Calu3 (cell line): ENCODE results near the gene DNAH9. TPM values are rescaled to one million over a fixed set of nuclear protein-coding genes. Genes with fewer than 3 reads are reported as not detected.
A peak's percentile ranks its signal among the peaks of the same experiment; 100 is the strongest.

Source experiments
- BruUV-seq: library from RNA; stranded (reverse); fragments of 400-500 nt; replicated peaks from 2 replicates; lab custom pipeline; 2021; lab: Mats Ljungman, UMichigan
- CTCF ChIA-PET: fragments of 300-600 bp; sonication (Branson Sonifier 250); formaldehyde crosslinking; loops from one replicate; lab custom pipeline; 2022; ENCODE audit warnings: antibody characterized with exemption; lab: Charles Lee
- DNase-seq: peaks from one replicate; pipeline ENCODE4 v3.0.0; 2022
- H3K27ac Mint-ChIP-seq: one replicate; pipeline ENCODE4 v1.8.0; 2022; ENCODE audit warnings: mixed read lengths; ENCODE audit not compliant: unreplicated experiment
- H3K27me3 Mint-ChIP-seq: one replicate; pipeline ENCODE4 v1.8.0; 2022; ENCODE audit warnings: mixed read lengths; ENCODE audit not compliant: unreplicated experiment
- H3K36me3 Mint-ChIP-seq: one replicate; pipeline ENCODE4 v1.8.0; 2022; ENCODE audit warnings: mild to moderate bottlenecking, moderate library complexity, mixed read lengths; ENCODE audit not compliant: insufficient read depth, unreplicated experiment
- H3K4me1 Mint-ChIP-seq: one replicate; pipeline ENCODE4 v1.8.0; 2022; ENCODE audit warnings: mild to moderate bottlenecking, low read depth, mixed read lengths; ENCODE audit not compliant: unreplicated experiment
- H3K4me3 Mint-ChIP-seq: one replicate; pipeline ENCODE4 v1.8.0; 2022; ENCODE audit warnings: mild to moderate bottlenecking, low read depth, moderate library complexity, mixed read lengths; ENCODE audit not compliant: unreplicated experiment
- H3K9me3 Mint-ChIP-seq: one replicate; pipeline ENCODE4 v1.8.0; 2022; ENCODE audit warnings: low read depth, mixed read lengths; ENCODE audit not compliant: unreplicated experiment
- intact Hi-C: fragments of 100-400 bp; cut with micrococcal nuclease; formaldehyde crosslinking; loops from one replicate; pipeline ENCODE4 v1.10.0; 2022; ENCODE audit not compliant: unreplicated experiment
- total RNA-seq: library from RNA; stranded (reverse); gene quantifications from 2 replicates; pipeline ENCODE4 v1.2.3, GENCODE V29; 2022
- TF ChIP-seq, protein P1 (sequence below): fragments of 200-600 bp; IDR thresholded peaks from one replicate; pipeline ENCODE4 v1.8.0; 2022; ENCODE audit warnings: antibody characterized with exemption; ENCODE audit not compliant: unreplicated experiment

The DNAH9 gene
- total RNA-seq, 1 experiment from 2014 or later = 0.19 TPM

DNA sequence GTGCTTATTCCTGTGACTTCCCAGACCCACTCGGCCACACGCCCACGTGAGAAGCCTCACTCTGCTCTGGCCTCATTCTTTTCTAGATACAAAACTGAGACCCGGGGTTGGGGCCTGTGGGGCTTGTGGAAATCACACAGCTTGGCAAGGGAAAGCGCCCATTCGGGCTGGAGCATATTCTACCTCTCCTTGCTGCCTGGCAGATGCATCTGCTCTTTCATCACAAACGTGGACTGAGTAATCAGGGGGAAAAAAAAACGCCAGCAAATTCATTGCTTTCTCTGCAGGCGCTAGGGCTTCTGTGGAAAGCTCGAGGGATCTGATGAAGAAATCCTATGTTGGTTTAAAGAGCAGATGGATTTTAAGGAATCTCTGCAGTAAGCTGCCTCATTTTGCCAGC, 44.4 kb downstream of the DNAH9 start:
- CTCF ChIA-PET = no interaction called here
- H3K27me3 Mint-ChIP-seq = no peaks in the 10 kb centered on the region
- no peaks in the 10 kb centered on the region for H3K4me1 Mint-ChIP-seq
- H3K9me3 Mint-ChIP-seq = peaks cover 2% of the 10 kb centered on the region
- no TSS peak for BruUV-seq
- H3K4me3 Mint-ChIP-seq = no peak overlapping the region
- TF ChIP-seq, protein P1, sequence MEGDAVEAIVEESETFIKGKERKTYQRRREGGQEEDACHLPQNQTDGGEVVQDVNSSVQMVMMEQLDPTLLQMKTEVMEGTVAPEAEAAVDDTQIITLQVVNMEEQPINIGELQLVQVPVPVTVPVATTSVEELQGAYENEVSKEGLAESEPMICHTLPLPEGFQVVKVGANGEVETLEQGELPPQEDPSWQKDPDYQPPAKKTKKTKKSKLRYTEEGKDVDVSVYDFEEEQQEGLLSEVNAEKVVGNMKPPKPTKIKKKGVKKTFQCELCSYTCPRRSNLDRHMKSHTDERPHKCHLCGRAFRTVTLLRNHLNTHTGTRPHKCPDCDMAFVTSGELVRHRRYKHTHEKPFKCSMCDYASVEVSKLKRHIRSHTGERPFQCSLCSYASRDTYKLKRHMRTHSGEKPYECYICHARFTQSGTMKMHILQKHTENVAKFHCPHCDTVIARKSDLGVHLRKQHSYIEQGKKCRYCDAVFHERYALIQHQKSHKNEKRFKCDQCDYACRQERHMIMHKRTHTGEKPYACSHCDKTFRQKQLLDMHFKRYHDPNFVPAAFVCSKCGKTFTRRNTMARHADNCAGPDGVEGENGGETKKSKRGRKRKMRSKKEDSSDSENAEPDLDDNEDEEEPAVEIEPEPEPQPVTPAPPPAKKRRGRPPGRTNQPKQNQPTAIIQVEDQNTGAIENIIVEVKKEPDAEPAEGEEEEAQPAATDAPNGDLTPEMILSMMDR = no peak
- H3K36me3 Mint-ChIP-seq = no peaks in the 10 kb centered on the region
- no peak for DNase-seq
- H3K27ac Mint-ChIP-seq = no peak overlapping the region
- intact Hi-C loops = loop anchor here (5.0 kb wide), 1 partner anchor 35 kb away; no protein-coding TSS in a partner anchor

DNA sequence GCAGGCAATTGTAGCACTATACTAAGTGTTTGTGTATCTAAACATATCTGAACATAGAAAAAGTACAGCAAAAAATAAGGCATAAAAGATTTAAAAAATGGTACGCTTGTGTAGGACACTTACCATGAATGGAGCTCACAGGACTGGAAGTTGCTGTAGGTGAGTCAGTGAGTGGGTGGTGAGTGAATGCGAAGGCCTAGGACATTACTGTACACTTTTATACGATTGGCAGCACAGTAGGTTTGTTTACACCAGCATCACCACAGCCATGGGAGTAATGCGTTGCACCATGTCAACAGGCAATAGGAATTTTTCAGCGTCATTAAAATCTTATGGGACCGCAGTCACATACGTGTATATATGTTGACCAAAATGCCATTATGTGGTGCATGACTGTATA, 45.6 kb downstream of the DNAH9 start:
- H3K27me3 Mint-ChIP-seq = no peaks in the 10 kb centered on the region
- no peaks in the 10 kb centered on the region for H3K4me1 Mint-ChIP-seq
- BruUV-seq = no TSS peak
- DNase-seq = no peak
- H3K4me3 Mint-ChIP-seq = no peak overlapping the region
- TF ChIP-seq, protein P1 = no peak
- CTCF ChIA-PET = interaction anchor here (0.8 to 1.5 kb wide), 5 partner anchors 25 to 768 kb away, joined by 4 to 8 read pairs (median 6); no protein-coding TSS in a partner anchor
- H3K9me3 Mint-ChIP-seq = peaks cover 2% of the 10 kb centered on the region
- intact Hi-C loops = loop anchor here (5.0 kb wide), 1 partner anchor 37 kb away; no protein-coding TSS in a partner anchor
- no peak overlapping the region for H3K27ac Mint-ChIP-seq
- H3K36me3 Mint-ChIP-seq = no peaks in the 10 kb centered on the region

DNA sequence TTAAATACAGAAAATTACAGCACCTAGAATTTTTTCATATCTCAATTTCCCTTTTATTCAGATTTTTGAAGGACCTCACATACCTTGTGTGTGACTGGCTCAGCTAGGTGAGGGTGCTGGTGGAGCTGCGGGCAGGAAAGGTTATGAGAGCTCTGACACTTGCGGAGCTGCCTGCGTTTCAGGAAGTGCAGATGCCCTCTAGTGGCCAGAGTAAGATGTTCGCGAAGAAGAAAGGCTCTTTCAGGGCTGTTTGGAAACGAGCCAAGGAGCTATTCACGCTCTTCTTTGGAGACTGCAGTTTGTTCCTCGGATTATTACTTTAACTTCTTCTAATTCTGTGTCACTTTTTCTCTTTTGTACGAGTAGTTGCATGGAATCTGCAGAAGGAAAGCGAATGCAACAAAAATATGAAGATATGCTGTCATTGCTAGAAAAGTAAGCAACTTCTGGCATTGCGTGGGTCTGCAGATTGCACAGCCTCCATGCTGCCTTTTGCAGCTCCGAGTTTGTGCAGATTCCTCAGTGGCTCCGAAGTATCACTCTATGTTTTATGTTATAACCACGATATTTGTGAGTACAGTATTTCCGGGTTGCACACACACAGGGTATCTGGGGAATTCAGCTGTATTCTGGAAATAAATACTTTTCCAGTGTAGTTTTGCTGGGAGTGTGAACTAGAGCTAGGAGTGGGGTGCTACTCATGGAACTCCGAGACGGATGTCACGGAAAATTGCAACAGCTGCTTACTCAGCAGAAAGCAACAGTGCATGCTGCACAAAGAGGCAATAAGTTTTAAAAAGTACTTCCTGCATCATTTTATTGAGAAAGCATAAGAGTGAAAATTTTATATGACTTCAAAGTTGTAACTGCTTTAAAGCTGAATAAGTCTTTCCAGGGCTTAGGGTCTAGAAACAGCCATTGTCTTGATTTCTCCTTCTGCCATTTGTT, 46.3 kb downstream of the DNAH9 start:
- no TSS peak for BruUV-seq
- H3K27me3 Mint-ChIP-seq = no peaks in the 10 kb centered on the region
- no peaks in the 10 kb centered on the region for H3K36me3 Mint-ChIP-seq
- intact Hi-C loops = loop anchor here (5.0 kb wide), 1 partner anchor 37 kb away; no protein-coding TSS in a partner anchor
- no peak overlapping the region for H3K4me3 Mint-ChIP-seq
- peak; percentile 57 for DNase-seq
- TF ChIP-seq, protein P1 = peak; percentile 30
- no peaks in the 10 kb centered on the region for H3K4me1 Mint-ChIP-seq
- peaks cover 2% of the 10 kb centered on the region for H3K9me3 Mint-ChIP-seq
- CTCF ChIA-PET = interaction anchor here (0.5 to 1.5 kb wide), 6 partner anchors 26 to 769 kb away, joined by 4 to 9 read pairs (median 6); no protein-coding TSS in a partner anchor
- no peak overlapping the region for H3K27ac Mint-ChIP-seq

DNA sequence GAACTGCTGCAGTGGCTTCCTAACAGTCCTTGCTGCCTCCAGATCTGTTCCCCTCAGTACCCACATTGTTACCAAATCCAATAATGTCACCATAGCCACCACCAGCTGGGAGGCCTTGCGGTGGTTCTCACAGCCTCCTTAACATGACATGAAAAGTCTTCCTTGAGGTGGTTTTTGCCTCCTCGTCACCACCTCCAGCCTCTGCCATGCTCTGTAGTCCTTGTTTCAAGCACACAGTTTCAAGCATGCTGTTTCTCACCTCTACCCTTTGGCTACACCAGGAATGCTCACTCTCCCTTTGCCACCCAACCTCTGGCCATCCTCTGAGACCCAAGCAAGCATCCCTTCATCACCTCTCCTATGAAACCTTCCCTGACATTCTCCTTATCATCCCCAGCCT, 47.2 kb downstream of the DNAH9 start:
- H3K4me1 Mint-ChIP-seq = no peaks in the 10 kb centered on the region
- no peak for DNase-seq
- peaks cover 2% of the 10 kb centered on the region for H3K9me3 Mint-ChIP-seq
- CTCF ChIA-PET = no interaction called here
- intact Hi-C loops = no loop called here
- no peaks in the 10 kb centered on the region for H3K27me3 Mint-ChIP-seq
- TF ChIP-seq, protein P1 = no peak
- H3K4me3 Mint-ChIP-seq = no peak overlapping the region
- no peak overlapping the region for H3K27ac Mint-ChIP-seq
- BruUV-seq = no TSS peak
- no peaks in the 10 kb centered on the region for H3K36me3 Mint-ChIP-seq
